ENCODE measurements around the gene PDZRN4. TPM values are rescaled to one million over a fixed set of nuclear protein-coding genes. Genes with fewer than 3 reads are reported as not detected.

PDZRN4 gene
- total and polyA plus RNA-seq, 2 donors (not counting 3 experiments of a cell fraction or from before 2014, with no cell fraction given) = not detected

DNA sequence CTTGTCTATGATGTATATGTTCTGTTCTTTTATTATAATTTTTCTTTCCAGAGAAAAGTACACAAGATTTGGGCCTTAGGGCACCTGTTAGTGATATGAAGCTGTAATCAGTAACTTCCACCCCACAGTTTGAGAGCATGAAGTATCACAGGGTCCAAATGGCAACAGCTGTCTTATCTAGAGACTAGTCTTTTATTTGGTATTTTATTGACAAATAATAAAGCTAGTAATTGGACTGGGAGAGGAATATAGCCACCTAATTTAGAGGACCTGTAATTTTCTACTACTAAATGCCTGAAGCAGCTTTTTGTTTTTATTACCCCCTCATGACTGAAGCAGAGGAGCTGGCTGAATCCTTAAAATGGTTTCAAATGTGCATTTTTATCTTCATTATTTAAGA is 174.8 kb downstream of the PDZRN4 start:
- H3K27me3 ChIP-seq (ENCODE audit: control insufficient read depth in 2 of 2, insufficient read depth in 2 of 2, low read length in 2 of 2) = no peaks in the 10 kb centered on the region
- H2AFZ ChIP-seq (ENCODE audit: low read depth, low read length) = no peak overlapping the region
- intact Hi-C loops (cut with micrococcal nuclease) = loop anchor here (10.0 kb wide), 1 partner anchor 662 kb away; no protein-coding TSS in a partner anchor
- no TSS peak for BruUV-seq (replicated peaks)
- no peak for TF ChIP-seq POLR2A (IDR thresholded peaks at IDR 0.05; ENCODE audit: low read depth, low read length)
- no peak for TF ChIP-seq JUN (IDR thresholded peaks at IDR 0.05; ENCODE audit: borderline replicate concordance, insufficient read depth, insufficient read length, low read depth)
- TF ChIP-seq, protein P1, sequence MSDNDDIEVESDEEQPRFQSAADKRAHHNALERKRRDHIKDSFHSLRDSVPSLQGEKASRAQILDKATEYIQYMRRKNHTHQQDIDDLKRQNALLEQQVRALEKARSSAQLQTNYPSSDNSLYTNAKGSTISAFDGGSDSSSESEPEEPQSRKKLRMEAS (IDR thresholded peaks at IDR 0.05; ENCODE audit: insufficient read depth, insufficient read length) = no peak
- TF ChIP-seq, protein P2, sequence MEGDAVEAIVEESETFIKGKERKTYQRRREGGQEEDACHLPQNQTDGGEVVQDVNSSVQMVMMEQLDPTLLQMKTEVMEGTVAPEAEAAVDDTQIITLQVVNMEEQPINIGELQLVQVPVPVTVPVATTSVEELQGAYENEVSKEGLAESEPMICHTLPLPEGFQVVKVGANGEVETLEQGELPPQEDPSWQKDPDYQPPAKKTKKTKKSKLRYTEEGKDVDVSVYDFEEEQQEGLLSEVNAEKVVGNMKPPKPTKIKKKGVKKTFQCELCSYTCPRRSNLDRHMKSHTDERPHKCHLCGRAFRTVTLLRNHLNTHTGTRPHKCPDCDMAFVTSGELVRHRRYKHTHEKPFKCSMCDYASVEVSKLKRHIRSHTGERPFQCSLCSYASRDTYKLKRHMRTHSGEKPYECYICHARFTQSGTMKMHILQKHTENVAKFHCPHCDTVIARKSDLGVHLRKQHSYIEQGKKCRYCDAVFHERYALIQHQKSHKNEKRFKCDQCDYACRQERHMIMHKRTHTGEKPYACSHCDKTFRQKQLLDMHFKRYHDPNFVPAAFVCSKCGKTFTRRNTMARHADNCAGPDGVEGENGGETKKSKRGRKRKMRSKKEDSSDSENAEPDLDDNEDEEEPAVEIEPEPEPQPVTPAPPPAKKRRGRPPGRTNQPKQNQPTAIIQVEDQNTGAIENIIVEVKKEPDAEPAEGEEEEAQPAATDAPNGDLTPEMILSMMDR (IDR thresholded peaks at IDR 0.05; ENCODE audit: extremely low read depth in 1 of 2, insufficient read depth in 1 of 2, low read depth in 1 of 2, low read length in 2 of 2) = no peak
- TF ChIP-seq GATA2 (IDR thresholded peaks at IDR 0.05; ENCODE audit: insufficient read depth, insufficient read length, low read depth, low read length) = no peak
- TF ChIP-seq EZH2 (IDR thresholded peaks at IDR 0.05; ENCODE audit: borderline replicate concordance, low read depth, low read length, severe bottlenecking) = no peak
- no peak for TF ChIP-seq POLR2AphosphoS5 (IDR thresholded peaks at IDR 0.05; ENCODE audit: insufficient read depth, low read depth, low read length)
- TF ChIP-seq MYC (IDR thresholded peaks at IDR 0.05; ENCODE audit: low read depth, low read length) = no peak
- no peak for TF ChIP-seq FOS (IDR thresholded peaks at IDR 0.05; ENCODE audit: borderline replicate concordance, insufficient read depth, low read length)
- DNase-seq (ENCODE audit: low read depth, low spot score) (no peak), FAIRE-seq (no peak)
- H3K27ac ChIP-seq (ENCODE audit: insufficient read depth, low read depth, low read length) = no peak overlapping the region
- H3K4me2 ChIP-seq (ENCODE audit: insufficient read depth, low read length) = no peak overlapping the region
- POLR2A ChIA-PET = no interaction called here
- H3K4me1 ChIP-seq (ENCODE audit: control insufficient read depth, extremely low read depth, insufficient read depth, low read length) = no peaks in the 10 kb centered on the region
- no peaks in the 10 kb centered on the region for H3K36me3 ChIP-seq (ENCODE audit: control insufficient read depth in 2 of 2, extremely low read depth in 1 of 2, insufficient read depth in 2 of 2, low read length in 2 of 2)
- no peaks in the 10 kb centered on the region for H4K20me1 ChIP-seq (replicated peaks; ENCODE audit: control insufficient read depth, extremely low read depth, insufficient read depth, low read length)
- dilution Hi-C loops (cut with MboI; ENCODE audit: extremely low pct_ligation_motif_present, low sequenced_read_pairs) = no loop called here
- H3K4me3 ChIP-seq (replicated peaks in 1 of 3; ENCODE audit: insufficient read depth in 1 of 3, low read depth in 1 of 3, low read length in 3 of 3) = no peak overlapping the region
- no peaks in the 10 kb centered on the region for H3K9me1 ChIP-seq (replicated peaks; ENCODE audit: control insufficient read depth, extremely low read depth, insufficient read depth, low read length)
- no peaks in the 10 kb centered on the region for H3K79me2 ChIP-seq (ENCODE audit: control insufficient read depth, insufficient read depth, low read length)
- CTCF ChIA-PET = no interaction called here
- no peaks in the 10 kb centered on the region for H3K9me3 ChIP-seq (replicated peaks; ENCODE audit: control insufficient read depth, insufficient read depth, low read length)
- no peak overlapping the region for H3K9ac ChIP-seq (replicated peaks; ENCODE audit: extremely low read depth, insufficient read depth, low read length)
